ENCODE results near the gene EFS.

DNA sequence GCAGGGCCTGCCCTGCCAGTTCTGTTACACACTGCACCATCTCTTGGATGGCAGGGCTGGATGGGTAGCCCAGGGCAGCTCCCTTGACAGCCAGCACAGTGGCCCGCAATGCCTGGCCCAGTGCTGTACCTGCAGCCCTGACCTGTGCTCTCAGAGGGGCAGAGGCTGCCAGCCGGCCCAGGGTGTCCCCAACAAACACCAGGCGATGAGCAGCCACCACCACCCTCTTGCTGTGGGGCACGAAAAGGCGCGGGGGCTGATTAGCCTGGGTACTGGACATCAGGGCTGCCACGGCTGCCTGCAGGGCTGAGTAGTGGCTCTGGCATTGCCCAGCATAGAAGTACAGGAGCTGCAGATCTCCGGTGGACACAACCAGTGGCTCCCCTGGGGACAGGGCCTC is 7.7 kb downstream of the EFS start:
- TF ChIP-seq CTCF (IDR thresholded peaks at IDR 0.05) = no peak
- no peak for TF ChIP-seq POLR2A (IDR thresholded peaks at IDR 0.05)
